ENCODE measurements around the gene TPBG.

The TPBG gene

DNA sequence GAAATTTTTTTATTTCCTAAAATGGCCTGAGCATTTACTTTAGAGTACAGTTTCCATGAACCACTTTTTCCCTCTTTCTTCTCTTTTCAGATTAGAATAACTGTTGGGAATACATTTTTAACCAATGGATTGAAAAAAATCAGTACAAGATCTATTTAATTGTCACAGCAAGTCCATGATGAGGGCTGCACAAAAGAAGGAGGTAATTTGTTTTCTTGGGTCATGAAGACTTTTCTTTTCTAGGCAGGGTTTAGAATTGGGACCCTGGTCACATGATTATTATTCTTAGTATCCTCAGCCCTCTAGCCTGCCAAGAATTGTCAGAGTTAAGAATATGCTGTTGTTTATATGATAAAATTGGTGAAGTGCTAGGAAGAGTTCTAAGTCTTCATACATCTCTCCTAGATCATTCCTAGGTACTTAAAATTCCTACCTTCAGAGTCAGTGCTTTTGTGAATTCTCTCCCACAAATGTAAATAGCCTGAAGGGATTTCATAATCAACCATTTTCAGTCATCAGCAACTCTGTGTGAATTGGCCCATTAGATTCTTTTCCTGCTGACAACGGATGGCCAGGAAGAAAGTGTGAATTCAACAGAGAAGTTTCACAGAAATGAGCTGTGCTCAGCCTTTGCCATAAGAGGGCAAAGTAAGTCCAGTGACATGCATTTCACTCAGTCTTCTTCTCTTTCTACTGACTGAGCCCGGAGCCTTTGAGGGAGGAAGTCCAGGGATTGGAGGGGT lies 32.4 kb upstream of the TPBG start:
- Histone ChIP-seq H3K9me3 (ENCODE audit: control insufficient read depth, low read length) (no peaks in the 10 kb centered on the region), H3K79me2 (no peaks in the 10 kb centered on the region), H2AFZ (no peak overlapping the region), H3K9ac (no peak overlapping the region), H3K4me2 (ENCODE audit: low read length) (no peak overlapping the region), H3K36me3 (ENCODE audit: control insufficient read depth, insufficient read depth, low read length) (no peaks in the 10 kb centered on the region), H3K4me3 (ENCODE audit: low read depth, low read length) (no peak overlapping the region), H3K4me1 (no peaks in the 10 kb centered on the region), H3K27ac (no peak overlapping the region), H3K27me3 (ENCODE audit: control insufficient read depth, insufficient read depth, low read length) (no peaks in the 10 kb centered on the region)
- TF ChIP-seq, protein P1, sequence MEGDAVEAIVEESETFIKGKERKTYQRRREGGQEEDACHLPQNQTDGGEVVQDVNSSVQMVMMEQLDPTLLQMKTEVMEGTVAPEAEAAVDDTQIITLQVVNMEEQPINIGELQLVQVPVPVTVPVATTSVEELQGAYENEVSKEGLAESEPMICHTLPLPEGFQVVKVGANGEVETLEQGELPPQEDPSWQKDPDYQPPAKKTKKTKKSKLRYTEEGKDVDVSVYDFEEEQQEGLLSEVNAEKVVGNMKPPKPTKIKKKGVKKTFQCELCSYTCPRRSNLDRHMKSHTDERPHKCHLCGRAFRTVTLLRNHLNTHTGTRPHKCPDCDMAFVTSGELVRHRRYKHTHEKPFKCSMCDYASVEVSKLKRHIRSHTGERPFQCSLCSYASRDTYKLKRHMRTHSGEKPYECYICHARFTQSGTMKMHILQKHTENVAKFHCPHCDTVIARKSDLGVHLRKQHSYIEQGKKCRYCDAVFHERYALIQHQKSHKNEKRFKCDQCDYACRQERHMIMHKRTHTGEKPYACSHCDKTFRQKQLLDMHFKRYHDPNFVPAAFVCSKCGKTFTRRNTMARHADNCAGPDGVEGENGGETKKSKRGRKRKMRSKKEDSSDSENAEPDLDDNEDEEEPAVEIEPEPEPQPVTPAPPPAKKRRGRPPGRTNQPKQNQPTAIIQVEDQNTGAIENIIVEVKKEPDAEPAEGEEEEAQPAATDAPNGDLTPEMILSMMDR (IDR thresholded peaks at IDR 0.05), result no peak

DNA sequence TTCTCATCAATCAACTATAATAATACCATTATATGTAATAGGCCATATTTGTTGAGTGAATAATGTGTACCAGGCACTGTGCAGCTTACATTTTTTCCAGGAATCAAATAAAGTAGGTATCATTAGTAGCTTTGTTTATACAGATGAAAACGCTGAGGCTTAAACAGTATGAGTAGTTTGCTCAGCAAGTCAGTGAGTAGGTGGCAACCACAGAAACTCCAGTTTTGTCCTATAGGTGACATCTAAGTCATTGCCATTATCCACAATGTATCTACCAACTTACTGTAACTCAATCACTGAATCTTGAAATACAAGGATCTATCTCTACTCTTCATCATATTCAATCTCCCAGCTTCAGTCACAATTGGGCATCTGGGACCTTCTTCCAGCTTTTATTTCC lies 29.8 kb upstream of the TPBG start:
- TF ChIP-seq, protein P1 (IDR thresholded peaks at IDR 0.05), result no peak

DNA sequence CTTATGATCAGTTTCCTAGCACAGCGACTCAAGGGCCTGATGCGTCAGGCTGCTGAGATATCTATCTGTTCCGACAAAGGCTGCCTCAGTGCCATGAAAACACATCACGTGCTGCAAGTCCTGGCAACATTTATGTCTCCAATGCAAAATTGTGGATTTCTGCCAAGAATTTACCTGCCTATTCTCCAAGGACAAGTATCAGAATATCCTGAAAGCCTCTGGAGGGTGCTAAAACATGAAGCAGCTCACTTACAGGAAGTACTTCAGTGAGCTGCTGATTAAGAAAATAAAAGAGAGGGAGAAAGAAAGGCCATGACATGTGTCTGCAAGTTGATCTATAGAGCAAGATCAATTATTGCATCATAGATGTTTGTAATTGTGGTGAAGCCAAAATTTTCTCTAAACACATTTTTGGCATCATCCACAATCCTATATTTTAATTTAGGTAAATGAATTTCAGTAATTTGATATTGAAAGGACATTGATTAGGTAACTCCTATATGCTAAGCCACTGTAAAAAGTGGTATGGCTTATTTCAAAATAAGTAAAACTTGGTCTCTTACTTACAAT lies 25.8 kb upstream of the TPBG start:
- H3K79me2 ChIP-seq, result no peaks in the 10 kb centered on the region
- no peaks in the 10 kb centered on the region for H3K4me1 ChIP-seq
- TF ChIP-seq, protein P1 (IDR thresholded peaks at IDR 0.05), result no peak
- no peak overlapping the region for H3K4me2 ChIP-seq (ENCODE audit: low read length)
- no peaks in the 10 kb centered on the region for H3K27me3 ChIP-seq (ENCODE audit: control insufficient read depth, insufficient read depth, low read length)
- H3K4me3 ChIP-seq (ENCODE audit: low read depth, low read length), result no peak overlapping the region
- H3K9ac ChIP-seq, result no peak overlapping the region
- H3K36me3 ChIP-seq (ENCODE audit: control insufficient read depth, insufficient read depth, low read length), result no peaks in the 10 kb centered on the region
- no peaks in the 10 kb centered on the region for H3K9me3 ChIP-seq (ENCODE audit: control insufficient read depth, low read length)
- no peak overlapping the region for H3K27ac ChIP-seq
- H2AFZ ChIP-seq, result no peak overlapping the region

More for the DNA sequence above, 29.8 kb upstream of the TPBG start:
- H2AFZ ChIP-seq, result no peak overlapping the region
- no peaks in the 10 kb centered on the region for H3K79me2 ChIP-seq
- H3K27ac ChIP-seq, result no peak overlapping the region
- H3K9me3 ChIP-seq (ENCODE audit: control insufficient read depth, low read length), result no peaks in the 10 kb centered on the region
- H3K4me3 ChIP-seq (ENCODE audit: low read depth, low read length), result no peak overlapping the region
- no peaks in the 10 kb centered on the region for H3K4me1 ChIP-seq
- no peaks in the 10 kb centered on the region for H3K27me3 ChIP-seq (ENCODE audit: control insufficient read depth, insufficient read depth, low read length)
- no peaks in the 10 kb centered on the region for H3K36me3 ChIP-seq (ENCODE audit: control insufficient read depth, insufficient read depth, low read length)
- H3K4me2 ChIP-seq (ENCODE audit: low read length), result no peak overlapping the region
- no peak overlapping the region for H3K9ac ChIP-seq

DNA sequence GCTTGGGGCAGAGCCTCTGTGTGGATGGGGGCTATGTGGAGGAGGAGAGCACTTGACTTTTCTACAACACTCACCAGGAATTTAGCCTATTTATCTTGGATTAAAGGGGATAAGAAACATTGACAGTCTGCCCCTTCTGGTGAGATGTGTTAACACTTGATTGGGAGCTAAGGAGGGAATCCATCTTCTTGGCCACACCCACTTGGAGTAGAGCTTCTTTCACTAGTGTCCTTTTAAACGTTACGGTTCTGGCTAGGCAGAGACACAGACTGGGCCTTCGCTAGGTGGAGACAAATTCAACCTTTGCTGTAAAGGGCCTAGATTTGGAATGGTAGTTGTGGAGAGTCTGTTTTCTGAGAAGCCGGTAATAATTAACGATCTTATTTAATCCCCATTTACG lies 15.5 kb upstream of the TPBG start:
- Histone ChIP-seq H3K4me2 (ENCODE audit: low read length) (no peak overlapping the region), H3K36me3 (ENCODE audit: control insufficient read depth, insufficient read depth, low read length) (no peaks in the 10 kb centered on the region), H3K27me3 (ENCODE audit: control insufficient read depth, insufficient read depth, low read length) (no peaks in the 10 kb centered on the region), H3K79me2 (no peaks in the 10 kb centered on the region), H3K27ac (no peak overlapping the region), H3K4me3 (ENCODE audit: low read depth, low read length) (no peak overlapping the region), H3K9me3 (ENCODE audit: control insufficient read depth, low read length) (no peaks in the 10 kb centered on the region), H3K9ac (no peak overlapping the region), H3K4me1 (no peaks in the 10 kb centered on the region), H2AFZ (no peak overlapping the region)
- TF ChIP-seq, protein P1 (IDR thresholded peaks at IDR 0.05), result no peak

DNA sequence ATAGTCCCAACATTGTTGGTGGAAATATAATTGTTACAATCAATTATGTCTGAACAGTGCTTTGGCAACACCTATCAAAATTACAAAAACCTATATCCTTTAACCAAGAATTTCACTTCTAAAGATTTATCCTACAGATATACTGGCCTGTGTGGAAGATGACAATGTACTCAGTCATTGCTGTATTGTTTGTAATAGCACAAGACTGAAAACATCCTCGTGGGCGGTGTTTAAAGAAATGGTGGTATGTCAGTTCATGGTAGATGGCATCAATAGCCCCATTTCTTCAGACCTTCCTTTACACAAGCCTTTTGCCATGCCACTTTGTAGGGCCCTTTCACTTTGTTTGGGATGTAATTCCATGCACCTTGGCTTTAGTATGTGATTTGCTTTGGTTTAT lies 9.8 kb upstream of the TPBG start:
- Histone ChIP-seq H3K27me3 (ENCODE audit: control insufficient read depth, insufficient read depth, low read length) (no peaks in the 10 kb centered on the region), H3K4me2 (ENCODE audit: low read length) (no peak overlapping the region), H3K4me3 (ENCODE audit: low read depth, low read length) (no peak overlapping the region), H3K9me3 (ENCODE audit: control insufficient read depth, low read length) (no peaks in the 10 kb centered on the region), H3K4me1 (no peaks in the 10 kb centered on the region), H2AFZ (no peak overlapping the region), H3K79me2 (no peaks in the 10 kb centered on the region), H3K9ac (no peak overlapping the region), H3K27ac (no peak overlapping the region), H3K36me3 (ENCODE audit: control insufficient read depth, insufficient read depth, low read length) (no peaks in the 10 kb centered on the region)
- TF ChIP-seq, protein P1 (IDR thresholded peaks at IDR 0.05), result no peak
